HepG2 (cell line): Measurements from ENCODE around the gene TBL2. TPM values are rescaled to one million over a fixed set of nuclear protein-coding genes. Genes with fewer than 3 reads are reported as not detected.
A peak's percentile ranks its signal among the peaks of the same experiment; 100 is the strongest.

Experiments used
- DPF2 ChIP-seq: sonication (generic); formaldehyde crosslinking; IDR thresholded peaks from 2 replicates; pipeline ENCODE4 v1.4.0; 2020; ENCODE audit warnings: mild to moderate bottlenecking, low read depth, missing genetic modification reagents, borderline replicate concordance
- GFI1 ChIP-seq: sonication (generic); formaldehyde crosslinking; IDR thresholded peaks from 2 replicates; pipeline ENCODE4 v1.5.0; 2020; ENCODE audit warnings: missing genetic modification reagents, mild to moderate bottlenecking, borderline replicate concordance
- HOMEZ ChIP-seq: IDR thresholded peaks from 2 replicates; pipeline ENCODE4 v1.6.1; 2016; ENCODE audit warnings: low read depth
- KAT2B ChIP-seq: fragments of 150-350 bp; IDR thresholded peaks from 2 replicates; pipeline ENCODE4 v1.6.1; 2014; ENCODE audit warnings: low read depth, low read length, borderline replicate concordance
- MAFK ChIP-seq, 2 experiments: IDR thresholded peaks in 1 of 2; conservative IDR thresholded peaks in 1 of 2; 2 replicates each; pipeline ENCODE4 v1.6.1; 2011; ENCODE audit warnings: improper control_type of control experiment in 2 of 2, low read length in 2 of 2
- MBD4 ChIP-seq: IDR thresholded peaks from 2 replicates; pipeline ENCODE4 v1.6.1; 2012; ENCODE audit warnings: low read length, inconsistent platforms, borderline replicate concordance
- ONECUT2 ChIP-seq: sonication (generic); formaldehyde crosslinking; IDR thresholded peaks from 2 replicates; pipeline ENCODE4 v1.4.0; 2020; ENCODE audit warnings: missing genetic modification reagents
- SYNCRIP ChIP-seq: fragments of 200-400 bp; formaldehyde crosslinking; IDR thresholded peaks from 2 replicates; pipeline ENCODE4 v1.6.1; 2018; ENCODE audit warnings: mild to moderate bottlenecking, low read depth, low read length; ENCODE audit not compliant: insufficient read depth
- ZMYM4 ChIP-seq: sonication (generic); formaldehyde crosslinking; IDR thresholded peaks from 2 replicates; pipeline ENCODE4 v1.8.1; 2023; ENCODE audit warnings: mild to moderate bottlenecking, missing genetic modification reagents
- ZNF33A ChIP-seq: sonication (generic); formaldehyde crosslinking; IDR thresholded peaks from 2 replicates; pipeline ENCODE4 v1.5.1; 2020; ENCODE audit warnings: missing genetic modification reagents, mild to moderate bottlenecking, moderate library complexity, borderline replicate concordance
- ZNF7 ChIP-seq: IDR thresholded peaks from 2 replicates; pipeline ENCODE4 v1.6.1; 2016; ENCODE audit warnings: missing biosample characterization, missing genetic modification reagents
- ZNF777 ChIP-seq: sonication (generic); formaldehyde crosslinking; IDR thresholded peaks from 2 replicates; pipeline ENCODE4 v1.4.0; 2020; ENCODE audit warnings: missing genetic modification reagents
- ZSCAN25 ChIP-seq: sonication (generic); formaldehyde crosslinking; IDR thresholded peaks from 2 replicates; pipeline ENCODE4 v1.8.0; 2022; ENCODE audit warnings: mild to moderate bottlenecking, missing genetic modification reagents
- polyA plus RNA-seq, 8 experiments: library from polyadenylated mRNA; depleted of rRNA in 3 of 8; stranded (reverse) in 7 of 8; unstranded in 1 of 8; fragments of >200 nt; fragmentation: Illumina TruSeq in 4 of 8; extraction: Trizol in 4 of 8; gene quantifications; 2 replicates each; pipeline versions ENCODE4 v1.2.1 to v1.2.3, GENCODE V29; 2011 to 2016; ENCODE audit warnings: low read depth in 4 of 8, missing spikeins in 1 of 8, mixed read lengths in 1 of 8; ENCODE audit not compliant: insufficient read depth in 1 of 8
- total RNA-seq, 5 experiments: library from RNA; depleted of rRNA; stranded (reverse); fragments of >200 nt; fragmentation: Illumina TruSeq; extraction: Trizol; gene quantifications; 2 replicates each; pipeline ENCODE4 v1.2.3, GENCODE V29; 2016; ENCODE audit warnings: low read depth in 1 of 5
- TF ChIP-seq, protein P1 (sequence below): sonication (generic); formaldehyde crosslinking; IDR thresholded peaks from 2 replicates; pipeline ENCODE4 v1.5.1; 2020; ENCODE audit warnings: mild to moderate bottlenecking, missing genetic modification reagents, moderate library complexity
- TF ChIP-seq, protein P2 (sequence below): sonication (generic); formaldehyde crosslinking; IDR thresholded peaks from 2 replicates; pipeline ENCODE4 v1.5.0; 2020; ENCODE audit warnings: missing genetic modification reagents, mild to moderate bottlenecking, borderline replicate concordance
- TF ChIP-seq, protein P3 (sequence below): sonication (generic); formaldehyde crosslinking; IDR thresholded peaks from 2 replicates; pipeline ENCODE4 v1.4.0; 2020; ENCODE audit warnings: missing genetic modification reagents, mild to moderate bottlenecking, borderline replicate concordance
- TF ChIP-seq, protein P4 (sequence below): sonication (generic); formaldehyde crosslinking; IDR thresholded peaks from 2 replicates; pipeline ENCODE4 v1.5.0; 2020; ENCODE audit warnings: mild to moderate bottlenecking, missing genetic modification reagents

The TBL2 gene
- total and polyA plus RNA-seq, 2 of the 13 experiments (the other 11 are each of a cell fraction or from before 2014, with no cell fraction given) = 43.4 to 47.2 TPM

DNA sequence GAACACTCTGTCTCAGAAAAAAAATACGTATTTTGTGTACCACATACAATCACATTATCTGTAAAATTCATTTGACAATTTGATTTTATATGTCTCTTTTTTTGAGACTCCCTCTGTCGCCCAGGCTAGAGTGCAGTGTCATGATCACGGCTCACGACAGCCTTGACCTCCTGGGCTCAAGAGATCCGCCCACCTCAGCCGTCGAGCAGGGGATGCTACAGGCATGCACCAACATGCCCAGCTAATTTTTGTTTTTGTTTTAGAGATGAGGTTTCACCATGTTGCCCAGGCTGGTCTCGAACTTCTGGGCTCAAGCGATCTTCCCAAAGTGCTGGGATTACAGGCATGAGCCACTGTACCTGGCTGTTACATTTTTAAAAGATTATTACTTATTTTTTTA, 44.6 kb downstream of the TBL2 start (continued):
- TF ChIP-seq, protein P1, sequence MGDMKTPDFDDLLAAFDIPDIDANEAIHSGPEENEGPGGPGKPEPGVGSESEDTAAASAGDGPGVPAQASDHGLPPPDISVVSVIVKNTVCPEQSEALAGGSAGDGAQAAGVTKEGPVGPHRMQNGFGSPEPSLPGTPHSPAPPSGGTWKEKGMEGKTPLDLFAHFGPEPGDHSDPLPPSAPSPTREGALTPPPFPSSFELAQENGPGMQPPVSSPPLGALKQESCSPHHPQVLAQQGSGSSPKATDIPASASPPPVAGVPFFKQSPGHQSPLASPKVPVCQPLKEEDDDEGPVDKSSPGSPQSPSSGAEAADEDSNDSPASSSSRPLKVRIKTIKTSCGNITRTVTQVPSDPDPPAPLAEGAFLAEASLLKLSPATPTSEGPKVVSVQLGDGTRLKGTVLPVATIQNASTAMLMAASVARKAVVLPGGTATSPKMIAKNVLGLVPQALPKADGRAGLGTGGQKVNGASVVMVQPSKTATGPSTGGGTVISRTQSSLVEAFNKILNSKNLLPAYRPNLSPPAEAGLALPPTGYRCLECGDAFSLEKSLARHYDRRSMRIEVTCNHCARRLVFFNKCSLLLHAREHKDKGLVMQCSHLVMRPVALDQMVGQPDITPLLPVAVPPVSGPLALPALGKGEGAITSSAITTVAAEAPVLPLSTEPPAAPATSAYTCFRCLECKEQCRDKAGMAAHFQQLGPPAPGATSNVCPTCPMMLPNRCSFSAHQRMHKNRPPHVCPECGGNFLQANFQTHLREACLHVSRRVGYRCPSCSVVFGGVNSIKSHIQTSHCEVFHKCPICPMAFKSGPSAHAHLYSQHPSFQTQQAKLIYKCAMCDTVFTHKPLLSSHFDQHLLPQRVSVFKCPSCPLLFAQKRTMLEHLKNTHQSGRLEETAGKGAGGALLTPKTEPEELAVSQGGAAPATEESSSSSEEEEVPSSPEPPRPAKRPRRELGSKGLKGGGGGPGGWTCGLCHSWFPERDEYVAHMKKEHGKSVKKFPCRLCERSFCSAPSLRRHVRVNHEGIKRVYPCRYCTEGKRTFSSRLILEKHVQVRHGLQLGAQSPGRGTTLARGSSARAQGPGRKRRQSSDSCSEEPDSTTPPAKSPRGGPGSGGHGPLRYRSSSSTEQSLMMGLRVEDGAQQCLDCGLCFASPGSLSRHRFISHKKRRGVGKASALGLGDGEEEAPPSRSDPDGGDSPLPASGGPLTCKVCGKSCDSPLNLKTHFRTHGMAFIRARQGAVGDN = peak; percentile 71
- TF ChIP-seq MBD4 (no peak), SYNCRIP (no peak), KAT2B (no peak), ZMYM4 (0 out of 2 replicates have a peak, but pooled peaks have one; percentile 31), MAFK (conservative IDR thresholded peaks at IDR 0.05 in 1 of 2, IDR thresholded peaks at IDR 0.05 in 1 of 2; ENCODE audit: low read length in 2 of 2) (no peak), HOMEZ (CRISPR knock-in tag) (no peak), ZNF777 (CRISPR knock-in tag) (peak; percentile 62; the same call in 1 of the 2 replicates), ZNF33A (CRISPR knock-in tag) (no peak), DPF2 (CRISPR knock-in tag) (no peak), GFI1 (CRISPR knock-in tag) (no peak), ONECUT2 (CRISPR knock-in tag) (no peak), ZSCAN25 (CRISPR knock-in tag) (no peak), ZNF7 (no peak)
- TF ChIP-seq, protein P2, sequence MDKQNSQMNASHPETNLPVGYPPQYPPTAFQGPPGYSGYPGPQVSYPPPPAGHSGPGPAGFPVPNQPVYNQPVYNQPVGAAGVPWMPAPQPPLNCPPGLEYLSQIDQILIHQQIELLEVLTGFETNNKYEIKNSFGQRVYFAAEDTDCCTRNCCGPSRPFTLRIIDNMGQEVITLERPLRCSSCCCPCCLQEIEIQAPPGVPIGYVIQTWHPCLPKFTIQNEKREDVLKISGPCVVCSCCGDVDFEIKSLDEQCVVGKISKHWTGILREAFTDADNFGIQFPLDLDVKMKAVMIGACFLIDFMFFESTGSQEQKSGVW (CRISPR knock-in tag) = no peak
- TF ChIP-seq, protein P3, sequence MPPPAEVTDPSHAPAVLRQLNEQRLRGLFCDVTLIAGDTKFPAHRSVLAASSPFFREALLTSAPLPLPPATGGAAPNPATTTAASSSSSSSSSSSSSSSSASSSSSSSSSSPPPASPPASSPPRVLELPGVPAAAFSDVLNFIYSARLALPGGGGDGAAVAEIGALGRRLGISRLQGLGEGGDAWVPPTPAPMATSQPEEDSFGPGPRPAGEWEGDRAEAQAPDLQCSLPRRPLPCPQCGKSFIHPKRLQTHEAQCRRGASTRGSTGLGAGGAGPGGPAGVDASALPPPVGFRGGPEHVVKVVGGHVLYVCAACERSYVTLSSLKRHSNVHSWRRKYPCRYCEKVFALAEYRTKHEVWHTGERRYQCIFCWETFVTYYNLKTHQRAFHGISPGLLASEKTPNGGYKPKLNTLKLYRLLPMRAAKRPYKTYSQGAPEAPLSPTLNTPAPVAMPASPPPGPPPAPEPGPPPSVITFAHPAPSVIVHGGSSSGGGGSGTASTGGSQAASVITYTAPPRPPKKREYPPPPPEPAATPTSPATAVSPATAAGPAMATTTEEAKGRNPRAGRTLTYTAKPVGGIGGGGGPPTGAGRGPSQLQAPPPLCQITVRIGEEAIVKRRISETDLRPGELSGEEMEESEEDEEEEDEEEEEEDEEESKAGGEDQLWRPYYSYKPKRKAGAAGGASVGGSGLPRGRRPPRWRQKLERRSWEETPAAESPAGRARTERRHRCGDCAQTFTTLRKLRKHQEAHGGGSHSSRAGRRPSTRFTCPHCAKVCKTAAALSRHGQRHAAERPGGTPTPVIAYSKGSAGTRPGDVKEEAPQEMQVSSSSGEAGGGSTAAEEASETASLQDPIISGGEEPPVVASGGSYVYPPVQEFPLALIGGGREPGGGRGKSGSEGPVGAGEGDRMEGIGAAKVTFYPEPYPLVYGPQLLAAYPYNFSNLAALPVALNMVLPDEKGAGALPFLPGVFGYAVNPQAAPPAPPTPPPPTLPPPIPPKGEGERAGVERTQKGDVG (CRISPR knock-in tag) = 0 out of 2 replicates have a peak, but pooled peaks have one; percentile 36
- TF ChIP-seq, protein P4, sequence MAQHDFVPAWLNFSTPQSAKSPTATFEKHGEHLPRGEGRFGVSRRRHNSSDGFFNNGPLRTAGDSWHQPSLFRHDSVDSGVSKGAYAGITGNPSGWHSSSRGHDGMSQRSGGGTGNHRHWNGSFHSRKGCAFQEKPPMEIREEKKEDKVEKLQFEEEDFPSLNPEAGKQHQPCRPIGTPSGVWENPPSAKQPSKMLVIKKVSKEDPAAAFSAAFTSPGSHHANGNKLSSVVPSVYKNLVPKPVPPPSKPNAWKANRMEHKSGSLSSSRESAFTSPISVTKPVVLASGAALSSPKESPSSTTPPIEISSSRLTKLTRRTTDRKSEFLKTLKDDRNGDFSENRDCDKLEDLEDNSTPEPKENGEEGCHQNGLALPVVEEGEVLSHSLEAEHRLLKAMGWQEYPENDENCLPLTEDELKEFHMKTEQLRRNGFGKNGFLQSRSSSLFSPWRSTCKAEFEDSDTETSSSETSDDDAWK (CRISPR knock-in tag) = no peak
